ENCODE measurements around the gene DAP. TPM values are rescaled to one million over a fixed set of nuclear protein-coding genes. Genes with fewer than 3 reads are reported as not detected.
"Not testable (repeated sequence)": the region's sequence is repeated elsewhere in the genome, so short reads cannot be mapped to it uniquely, and the experiment has no call there.

Gene DAP
- total and polyA plus RNA-seq, 4 donors, result 27.2 to 80.8 (median 58.3) TPM

DNA sequence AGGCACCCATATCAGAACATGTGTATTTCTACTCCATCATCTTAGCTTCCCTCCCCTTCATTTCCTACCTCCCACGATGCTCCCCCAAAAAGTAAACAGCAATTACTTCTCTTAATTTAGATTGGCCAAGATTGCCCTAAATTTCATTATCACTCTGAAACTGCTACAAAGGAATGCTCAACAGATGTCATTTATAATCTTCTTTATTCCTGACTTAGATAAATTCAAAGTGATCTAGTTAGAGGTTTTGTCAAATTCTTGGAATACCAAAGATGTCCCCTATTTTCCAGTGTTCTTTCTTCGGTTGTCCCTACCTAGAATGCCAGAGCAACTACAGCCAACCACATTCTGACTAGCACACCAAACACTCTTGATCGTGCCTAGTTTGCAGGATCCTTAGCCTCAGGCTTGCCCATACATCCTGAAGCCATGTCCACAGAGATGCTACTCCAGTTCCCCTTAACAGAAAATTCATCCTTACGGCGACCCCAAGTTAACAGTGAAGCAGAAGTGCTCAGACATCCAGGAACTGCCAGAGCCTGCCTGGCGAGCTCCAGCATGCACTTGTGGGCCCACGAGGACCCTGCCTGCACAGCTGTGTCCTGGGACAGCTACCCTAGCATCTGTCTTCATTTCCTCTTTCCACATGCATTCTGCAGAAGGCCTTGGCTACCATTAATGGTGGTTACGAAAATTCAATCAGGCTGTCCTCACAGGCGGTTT is 31.6 kb downstream of the DAP start:
- H3K9me3 ChIP-seq (ENCODE audit: control insufficient read depth, insufficient read depth, low read length), result no peaks in the 10 kb centered on the region
- H3K27me3 ChIP-seq (ENCODE audit: control insufficient read depth, insufficient read depth, low read length), result no peaks in the 10 kb centered on the region
- no peak for DNase-seq (ENCODE audit: low read depth in 4 of 6, low spot score in 6 of 6)
- peaks cover 3% of the 10 kb centered on the region for H3K4me1 ChIP-seq (ENCODE audit: control insufficient read depth, insufficient read depth, low read length)
- H3K4me3 ChIP-seq (ENCODE audit: low read depth, low read length), result no peak overlapping the region
- H3K27ac ChIP-seq (ENCODE audit: low read depth, low read length), result no peak overlapping the region
- H3K36me3 ChIP-seq (ENCODE audit: control insufficient read depth, insufficient read depth, low read length), result peaks cover 10% of the 10 kb centered on the region
- WGBS (ENCODE audit: insufficient coverage), result 81% methylated on average over 8 of the region's 9 CpGs

DNA sequence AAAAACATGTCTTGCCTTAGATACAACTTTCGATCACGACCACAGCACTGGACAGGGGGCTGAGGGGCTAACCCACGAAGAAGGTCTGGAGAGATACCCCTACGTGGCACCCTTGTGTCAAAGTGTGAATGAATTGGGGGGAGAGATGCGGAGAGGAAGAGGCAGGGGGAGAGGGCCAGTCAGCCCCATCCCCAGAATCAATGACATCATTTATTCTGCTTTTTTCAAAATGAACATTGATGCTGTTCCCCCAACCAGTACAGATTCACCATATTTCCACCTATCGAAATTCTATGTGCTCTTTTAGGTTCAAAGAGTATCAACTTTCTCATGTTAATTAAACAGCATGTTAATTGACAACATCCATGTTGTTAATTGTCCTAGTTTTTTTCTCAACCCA is 32.4 kb downstream of the DAP start:
- H3K27me3 ChIP-seq (ENCODE audit: control insufficient read depth, insufficient read depth, low read length), result no peaks in the 10 kb centered on the region
- no peak overlapping the region for H3K4me3 ChIP-seq (ENCODE audit: low read depth, low read length)
- no peaks in the 10 kb centered on the region for H3K9me3 ChIP-seq (ENCODE audit: control insufficient read depth, insufficient read depth, low read length)
- no peak for DNase-seq (ENCODE audit: low read depth in 4 of 6, low spot score in 6 of 6)
- H3K27ac ChIP-seq (ENCODE audit: low read depth, low read length), result no peak overlapping the region
- H3K36me3 ChIP-seq (ENCODE audit: control insufficient read depth, insufficient read depth, low read length), result peaks cover 10% of the 10 kb centered on the region
- H3K4me1 ChIP-seq (ENCODE audit: control insufficient read depth, insufficient read depth, low read length), result peaks cover 3% of the 10 kb centered on the region
- 94% methylated on average over 4 of the region's 6 CpGs for WGBS (ENCODE audit: insufficient coverage)

DNA sequence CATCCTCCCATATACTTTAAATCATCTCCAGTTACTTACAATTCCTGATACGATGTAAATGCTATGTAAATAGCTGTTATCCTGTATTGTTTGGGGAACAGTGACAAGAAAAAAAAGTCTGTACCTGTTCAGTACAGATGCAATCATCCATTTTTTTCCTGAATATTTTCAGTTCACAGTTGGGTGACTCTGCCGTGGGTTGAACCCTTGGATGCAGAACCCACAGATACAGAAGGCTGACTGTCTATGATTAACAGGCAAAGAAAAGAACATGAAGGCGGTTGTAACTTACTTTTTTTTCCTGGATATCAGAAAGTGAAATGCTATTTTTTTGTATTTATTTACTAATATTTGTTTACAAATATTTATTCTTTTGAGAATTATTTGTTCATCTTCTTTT is 33.2 kb downstream of the DAP start:
- no CpG with 5 or more reads among the region's 3 CpGs for WGBS (ENCODE audit: insufficient coverage)
- DNase-seq (ENCODE audit: low read depth in 4 of 6, low spot score in 6 of 6), result no peak
- Histone ChIP-seq H3K4me1 (ENCODE audit: control insufficient read depth, insufficient read depth, low read length) (peaks cover 3% of the 10 kb centered on the region), H3K4me3 (ENCODE audit: low read depth, low read length) (no peak overlapping the region), H3K36me3 (ENCODE audit: control insufficient read depth, insufficient read depth, low read length) (peaks cover 10% of the 10 kb centered on the region), H3K9me3 (ENCODE audit: control insufficient read depth, insufficient read depth, low read length) (no peaks in the 10 kb centered on the region), H3K27me3 (ENCODE audit: control insufficient read depth, insufficient read depth, low read length) (no peaks in the 10 kb centered on the region), H3K27ac (ENCODE audit: low read depth, low read length) (no peak overlapping the region)

DNA sequence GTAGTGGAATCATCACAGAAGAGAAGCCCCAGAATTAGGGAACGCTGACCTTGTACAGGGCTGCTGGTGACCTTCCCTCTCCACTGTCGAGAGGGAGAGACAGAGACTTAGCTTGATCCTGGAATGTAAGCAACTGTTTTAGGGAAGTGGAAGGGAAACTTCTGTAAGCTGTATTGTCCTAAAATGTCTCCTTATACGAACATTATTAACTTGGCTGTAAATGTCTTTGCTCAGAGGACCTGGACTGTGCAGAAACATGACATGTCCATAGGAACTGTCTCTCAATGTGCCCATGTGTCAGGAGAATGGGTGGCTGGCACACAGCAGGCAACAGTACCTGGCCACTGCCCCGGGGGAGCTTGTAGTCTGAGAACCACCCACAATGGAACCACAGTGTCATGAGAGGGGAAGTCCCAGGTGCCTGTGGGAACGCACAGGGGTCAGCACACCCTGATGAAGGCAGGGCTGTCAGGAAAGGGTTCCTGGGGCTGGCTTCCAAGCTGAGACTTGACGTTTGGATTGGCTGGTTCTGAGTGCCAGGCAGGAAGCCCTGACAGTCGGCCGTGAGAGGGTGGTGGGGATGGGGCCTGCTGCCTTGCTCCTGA is 34.0 kb downstream of the DAP start:
- no peak overlapping the region for H3K4me3 ChIP-seq (ENCODE audit: low read depth, low read length)
- no peaks in the 10 kb centered on the region for H3K9me3 ChIP-seq (ENCODE audit: control insufficient read depth, insufficient read depth, low read length)
- no peak overlapping the region for H3K27ac ChIP-seq (ENCODE audit: low read depth, low read length)
- DNase-seq (ENCODE audit: low read depth in 4 of 6, low spot score in 6 of 6), result no peak
- 87% methylated on average over 6 of the region's 8 CpGs for WGBS (ENCODE audit: insufficient coverage)
- H3K4me1 ChIP-seq (ENCODE audit: control insufficient read depth, insufficient read depth, low read length), result peaks cover 3% of the 10 kb centered on the region
- H3K27me3 ChIP-seq (ENCODE audit: control insufficient read depth, insufficient read depth, low read length), result no peaks in the 10 kb centered on the region
- peaks cover 10% of the 10 kb centered on the region for H3K36me3 ChIP-seq (ENCODE audit: control insufficient read depth, insufficient read depth, low read length)

DNA sequence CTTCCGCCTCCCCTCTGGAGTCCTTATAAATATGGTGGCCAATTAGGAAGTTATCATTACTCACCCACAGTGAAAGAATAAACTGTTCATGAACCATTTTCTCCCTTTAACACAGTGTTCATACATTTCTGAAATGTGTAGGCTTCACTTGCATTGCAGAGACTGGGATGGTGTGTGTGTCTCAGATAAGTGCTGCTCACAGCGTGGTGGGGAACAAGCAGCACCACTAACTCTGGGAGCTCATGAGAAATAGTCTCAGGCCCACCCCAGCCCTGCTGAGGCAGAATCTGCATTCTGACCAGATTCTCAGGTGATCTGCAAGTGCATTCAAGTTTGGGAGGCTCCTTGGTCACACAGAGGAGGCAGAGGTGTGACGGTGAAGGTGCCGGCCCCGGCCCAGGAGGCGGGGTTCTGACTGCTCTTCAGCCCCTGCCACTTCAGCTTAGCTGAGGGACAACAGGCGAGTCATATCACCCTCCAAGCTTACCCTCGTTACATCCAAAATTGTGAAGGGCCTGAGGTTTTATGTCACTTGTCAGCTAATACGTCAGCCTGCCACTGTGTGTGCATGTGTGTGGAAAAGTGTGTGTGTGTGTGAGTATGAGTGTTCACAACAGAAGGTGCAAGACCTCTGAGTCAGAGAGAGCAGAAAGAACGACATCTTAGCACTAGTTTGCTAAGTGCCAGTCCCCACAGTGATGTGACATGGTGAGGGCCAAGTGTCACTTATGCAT is 34.7 kb downstream of the DAP start:
- 87% methylated on average over 6 of the region's 10 CpGs for WGBS (ENCODE audit: insufficient coverage)
- H3K27ac ChIP-seq (ENCODE audit: low read depth, low read length), result no peak overlapping the region
- no peak for DNase-seq (ENCODE audit: low read depth in 4 of 6, low spot score in 6 of 6)
- no peak overlapping the region for H3K4me3 ChIP-seq (ENCODE audit: low read depth, low read length)
- H3K4me1 ChIP-seq (ENCODE audit: control insufficient read depth, insufficient read depth, low read length), result peaks cover 3% of the 10 kb centered on the region
- no peaks in the 10 kb centered on the region for H3K9me3 ChIP-seq (ENCODE audit: control insufficient read depth, insufficient read depth, low read length)
- H3K36me3 ChIP-seq (ENCODE audit: control insufficient read depth, insufficient read depth, low read length), result peaks cover 10% of the 10 kb centered on the region
- H3K27me3 ChIP-seq (ENCODE audit: control insufficient read depth, insufficient read depth, low read length), result no peaks in the 10 kb centered on the region

DNA sequence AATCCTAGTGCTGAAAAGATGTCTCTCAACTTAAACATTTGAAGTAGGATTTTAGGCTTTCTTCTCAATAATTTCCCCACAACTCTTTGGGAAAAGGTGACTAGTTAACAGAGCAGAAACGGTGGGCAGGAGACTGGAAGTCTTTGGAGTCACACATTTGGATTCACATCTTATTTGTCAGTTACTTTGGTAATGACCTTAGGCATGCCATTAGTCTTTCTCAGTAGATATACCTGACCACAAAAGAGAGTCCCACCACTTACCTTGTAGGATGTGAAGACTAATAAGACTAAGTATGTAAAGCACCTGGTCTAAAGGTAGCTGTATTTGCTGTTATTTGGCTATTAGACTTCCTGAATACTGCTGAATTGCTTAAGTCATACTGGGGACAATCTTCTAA is 35.4 kb downstream of the DAP start:
- Histone ChIP-seq H3K27me3 (ENCODE audit: control insufficient read depth, insufficient read depth, low read length) (no peaks in the 10 kb centered on the region), H3K4me1 (ENCODE audit: control insufficient read depth, insufficient read depth, low read length) (peaks cover 3% of the 10 kb centered on the region), H3K9me3 (ENCODE audit: control insufficient read depth, insufficient read depth, low read length) (no peaks in the 10 kb centered on the region), H3K36me3 (ENCODE audit: control insufficient read depth, insufficient read depth, low read length) (peaks cover 10% of the 10 kb centered on the region), H3K27ac (ENCODE audit: low read depth, low read length) (no peak overlapping the region), H3K4me3 (ENCODE audit: low read depth, low read length) (no peak overlapping the region)
- WGBS (ENCODE audit: insufficient coverage), result no CpG with 5 or more reads among the region's 1 CpG
- DNase-seq (ENCODE audit: low read depth in 4 of 6, low spot score in 6 of 6), result no peak

DNA sequence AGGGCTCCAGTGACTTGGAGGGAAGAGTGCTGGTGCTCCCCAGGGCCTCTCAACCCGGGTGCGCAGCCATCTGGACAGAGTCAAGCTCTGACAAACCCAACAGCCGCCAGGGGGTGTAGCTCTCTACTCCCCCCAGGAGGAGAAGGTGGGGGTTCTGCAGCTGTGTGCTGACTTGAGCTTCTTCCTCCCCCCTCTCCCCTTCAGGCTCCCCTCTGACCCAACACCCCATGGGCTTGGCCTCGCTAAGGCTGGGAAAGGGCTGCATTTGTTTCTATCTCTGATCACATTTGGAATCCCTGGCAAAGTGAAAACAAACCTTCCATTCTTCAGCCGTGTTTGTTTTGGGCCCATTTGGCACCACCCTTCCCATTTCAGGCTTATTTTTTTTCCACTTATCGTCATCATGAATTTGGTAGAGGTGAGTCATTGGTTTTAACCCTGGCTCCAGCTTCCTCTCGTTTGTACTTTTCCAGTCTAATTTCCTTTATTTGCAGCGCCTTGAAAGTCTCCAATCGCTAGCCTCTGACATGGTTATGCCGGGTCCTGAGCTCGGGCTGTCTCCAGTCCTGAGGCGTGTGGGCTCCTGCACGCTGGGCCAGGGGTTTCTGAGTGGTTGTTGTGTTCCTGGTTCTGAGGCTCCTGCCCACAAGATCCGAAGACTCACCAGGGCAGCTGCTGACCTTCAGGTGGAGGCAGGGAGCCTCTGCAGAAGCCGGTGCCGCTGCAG is 36.1 kb downstream of the DAP start:
- 85% methylated on average over 12 of the region's 16 CpGs for WGBS (ENCODE audit: insufficient coverage)

DNA sequence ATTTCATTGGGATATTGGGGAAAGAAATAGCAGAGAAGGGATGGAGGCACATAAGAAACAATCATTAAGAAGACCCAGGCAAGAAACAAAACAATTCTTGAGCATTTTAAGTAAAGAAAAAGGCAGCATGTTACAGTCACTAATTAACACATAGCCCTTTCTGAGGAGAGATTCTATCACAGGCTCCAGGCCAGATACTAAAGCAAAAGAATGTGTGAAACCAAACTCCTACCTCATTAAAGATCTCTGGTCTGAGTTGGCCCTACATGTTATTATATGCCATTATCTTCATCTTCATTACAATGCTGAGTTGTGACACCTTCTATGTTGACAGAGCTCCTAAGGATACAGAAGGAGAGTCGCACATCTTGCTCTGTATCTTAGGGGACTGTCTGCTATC is 37.5 kb downstream of the DAP start:
- DNase-seq (ENCODE audit: low read depth in 4 of 6, low spot score in 6 of 6), result no peak
- WGBS (ENCODE audit: insufficient coverage), result no CpG with 5 or more reads among the region's 1 CpG

More for the DNA sequence above, 36.1 kb downstream of the DAP start:
- H3K4me3 ChIP-seq (ENCODE audit: low read depth, low read length), result no peak overlapping the region
- H3K4me1 ChIP-seq (ENCODE audit: control insufficient read depth, insufficient read depth, low read length), result peaks cover 3% of the 10 kb centered on the region
- H3K27ac ChIP-seq (ENCODE audit: low read depth, low read length), result no peak overlapping the region
- peaks cover 10% of the 10 kb centered on the region for H3K36me3 ChIP-seq (ENCODE audit: control insufficient read depth, insufficient read depth, low read length)
- DNase-seq (ENCODE audit: low read depth in 4 of 6, low spot score in 6 of 6), result no peak
- no peaks in the 10 kb centered on the region for H3K9me3 ChIP-seq (ENCODE audit: control insufficient read depth, insufficient read depth, low read length)
- H3K27me3 ChIP-seq (ENCODE audit: control insufficient read depth, insufficient read depth, low read length), result no peaks in the 10 kb centered on the region

DNA sequence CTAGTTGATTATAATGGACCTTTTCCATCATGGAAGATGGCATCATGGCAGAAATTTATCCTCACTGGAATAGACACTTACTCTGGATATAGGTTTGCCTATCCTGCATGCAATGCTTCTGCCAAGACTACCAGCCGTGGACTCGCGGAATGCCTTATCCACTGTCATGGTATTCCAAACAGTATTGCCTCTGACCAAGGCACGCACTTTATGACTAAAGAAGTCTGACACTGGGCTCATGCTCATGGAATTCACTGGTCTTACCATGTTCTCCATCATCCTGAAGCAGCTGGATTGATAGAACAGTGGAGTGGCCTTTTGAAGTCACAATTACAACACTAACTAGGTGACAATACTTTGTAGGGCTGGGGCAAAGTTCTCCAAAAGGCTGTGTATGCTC is 40.3 kb downstream of the DAP start:
- H3K4me1 ChIP-seq (ENCODE audit: control insufficient read depth, insufficient read depth, low read length); H3K4me3 ChIP-seq (ENCODE audit: low read depth, low read length); DNase-seq (ENCODE audit: low read depth in 4 of 6, low spot score in 6 of 6); H3K27me3 ChIP-seq (ENCODE audit: control insufficient read depth, insufficient read depth, low read length); H3K27ac ChIP-seq (ENCODE audit: low read depth, low read length); H3K36me3 ChIP-seq (ENCODE audit: control insufficient read depth, insufficient read depth, low read length); H3K9me3 ChIP-seq (ENCODE audit: control insufficient read depth, insufficient read depth, low read length): not testable (repeated sequence)
- 100% methylated on average over 3 of the region's 4 CpGs for WGBS (ENCODE audit: insufficient coverage)

More for the DNA sequence above, 37.5 kb downstream of the DAP start:
- Histone ChIP-seq H3K36me3 (ENCODE audit: control insufficient read depth, insufficient read depth, low read length) (peaks cover 10% of the 10 kb centered on the region), H3K4me1 (ENCODE audit: control insufficient read depth, insufficient read depth, low read length) (peaks cover 3% of the 10 kb centered on the region), H3K9me3 (ENCODE audit: control insufficient read depth, insufficient read depth, low read length) (no peaks in the 10 kb centered on the region), H3K4me3 (ENCODE audit: low read depth, low read length) (no peak overlapping the region), H3K27me3 (ENCODE audit: control insufficient read depth, insufficient read depth, low read length) (no peaks in the 10 kb centered on the region), H3K27ac (ENCODE audit: low read depth, low read length) (no peak overlapping the region)
